Endothelial cell of umbilical vein (primary cell): ENCODE results near the gene VPS41. TPM values are rescaled to one million over a fixed set of nuclear protein-coding genes. Genes with fewer than 3 reads are reported as not detected.

ENCODE experiments used
- BruUV-seq: library from RNA; stranded (reverse); fragments of 400-500 nt; replicated peaks from 2 replicates; lab custom pipeline; 2021; lab: Mats Ljungman, UMichigan
- CTCF ChIA-PET: fragments of 300-600, 350-600 bp; sonication (Branson Sonifier 250); formaldehyde crosslinking; loops from one replicate; lab custom pipeline; 2021; ENCODE audit warnings: antibody characterized with exemption, inconsistent platforms; lab: Charles Lee
- POLR2A ChIA-PET: fragments of 300-600, 350-600 bp; sonication (Branson Sonifier 250); formaldehyde crosslinking; loops from one replicate; lab custom pipeline; 2021; ENCODE audit warnings: antibody characterized with exemption, inconsistent platforms; lab: Charles Lee
- DNase-seq: peaks from one replicate; pipeline ENCODE4 v3.0.0-alpha.2; 2011; ENCODE audit warnings: low read depth, low spot score
- FAIRE-seq: peaks from 2 replicates; lab custom pipeline; 2011; peaks lifted over from hg19 to GRCh38; lab: Jason Lieb, UNC
- H2AFZ ChIP-seq: 2 replicates; pipeline ENCODE4 v1.6.0; 2012; ENCODE audit warnings: low read depth, low read length, control low read depth, inconsistent platforms
- H3K27ac ChIP-seq: 2 replicates; pipeline ENCODE4 v1.5.1; 2011; ENCODE audit warnings: low read depth, mild to moderate bottlenecking, control low read depth, low read length, moderate library complexity; ENCODE audit not compliant: insufficient read depth
- H3K27me3 ChIP-seq, 2 experiments: 2 replicates each; pipeline versions ENCODE4 v1.6.0 to v1.6.1; 2011; ENCODE audit warnings: low read length in 2 of 2, mixed read lengths in 1 of 2; ENCODE audit not compliant: control insufficient read depth in 2 of 2, insufficient read depth in 2 of 2
- H3K36me3 ChIP-seq, 2 experiments: 2 replicates in 1 of 2; 3 replicates in 1 of 2; pipeline ENCODE4 v1.5.1; 2011; ENCODE audit warnings: low read length in 2 of 2, mild to moderate bottlenecking in 1 of 2, moderate library complexity in 1 of 2; ENCODE audit not compliant: control insufficient read depth in 2 of 2, insufficient read depth in 2 of 2; ENCODE audit errors: extremely low read depth in 1 of 2
- H3K4me1 ChIP-seq: 3 replicates; pipeline ENCODE4 v1.5.1; 2011; ENCODE audit warnings: mild to moderate bottlenecking, low read length; ENCODE audit not compliant: control insufficient read depth, insufficient read depth; ENCODE audit errors: extremely low read depth
- H3K4me2 ChIP-seq: 2 replicates; pipeline ENCODE4 v1.6.1; 2011; ENCODE audit warnings: low read length, control low read depth, mixed read lengths; ENCODE audit not compliant: insufficient read depth
- H3K4me3 ChIP-seq, 3 experiments: fragments of 200-600 bp in 1 of 3; sonication (generic), shearing (Covaris generic) in 1 of 3; replicated peaks in 1 of 3; 2 replicates each; pipeline ENCODE4 v1.5.1; 2011 to 2016; ENCODE audit warnings: control low read depth in 3 of 3, low read length in 3 of 3, mild to moderate bottlenecking in 2 of 3, inconsistent platforms in 1 of 3, low read depth in 1 of 3, moderate library complexity in 1 of 3; ENCODE audit not compliant: insufficient read depth in 1 of 3
- H3K79me2 ChIP-seq: 2 replicates; pipeline ENCODE4 v1.6.0; 2012; ENCODE audit warnings: low read length, inconsistent platforms; ENCODE audit not compliant: control insufficient read depth, insufficient read depth
- H3K9ac ChIP-seq: replicated peaks from 2 replicates; pipeline ENCODE3; 2011; ENCODE audit warnings: low read length, control low read depth; ENCODE audit not compliant: insufficient read depth; ENCODE audit errors: extremely low read depth
- H3K9me1 ChIP-seq: replicated peaks from 3 replicates; pipeline ENCODE4 v1.6.0; 2011; ENCODE audit warnings: mild to moderate bottlenecking, low read length; ENCODE audit not compliant: control insufficient read depth, insufficient read depth; ENCODE audit errors: extremely low read depth
- H3K9me3 ChIP-seq: replicated peaks from 2 replicates; pipeline ENCODE4 v1.5.1; 2012; ENCODE audit warnings: low read length, inconsistent platforms; ENCODE audit not compliant: control insufficient read depth, insufficient read depth
- H4K20me1 ChIP-seq: replicated peaks from 2 replicates; pipeline ENCODE3; 2011; ENCODE audit warnings: mild to moderate bottlenecking, low read length; ENCODE audit not compliant: control insufficient read depth, insufficient read depth; ENCODE audit errors: extremely low read depth
- EZH2 ChIP-seq: IDR thresholded peaks from 2 replicates; pipeline ENCODE4 v1.6.1; 2012; ENCODE audit warnings: borderline replicate concordance, low read depth, mild to moderate bottlenecking, moderate library complexity, low read length, inconsistent platforms; ENCODE audit not compliant: severe bottlenecking
- FOS ChIP-seq: IDR thresholded peaks from 2 replicates; pipeline ENCODE4 v1.6.1; 2011; ENCODE audit warnings: mild to moderate bottlenecking, low read length, moderate library complexity, borderline replicate concordance; ENCODE audit not compliant: insufficient read depth
- GATA2 ChIP-seq: IDR thresholded peaks from 2 replicates; pipeline ENCODE4 v1.7.0; 2011; ENCODE audit warnings: low read depth, mild to moderate bottlenecking, moderate library complexity, mixed read lengths, low read length; ENCODE audit not compliant: insufficient read length, insufficient read depth
- JUN ChIP-seq: IDR thresholded peaks from 2 replicates; pipeline ENCODE4 v1.6.1; 2011; ENCODE audit warnings: borderline replicate concordance, low read depth; ENCODE audit not compliant: insufficient read length, insufficient read depth
- MYC ChIP-seq: IDR thresholded peaks from one replicate; pipeline ENCODE4 v1.6.1; 2011; ENCODE audit warnings: mild to moderate bottlenecking, low read depth, low read length
- POLR2A ChIP-seq: IDR thresholded peaks from 2 replicates; pipeline ENCODE4 v1.6.1; 2012; ENCODE audit warnings: low read depth, mild to moderate bottlenecking, control low read depth, low read length
- POLR2AphosphoS5 ChIP-seq: IDR thresholded peaks from 2 replicates; pipeline ENCODE4 v1.6.1; 2012; ENCODE audit warnings: low read depth, mild to moderate bottlenecking, control low read depth, low read length, moderate library complexity; ENCODE audit not compliant: insufficient read depth
- dilution Hi-C: fragments of 300-500 bp; cut with MboI; formaldehyde crosslinking; loops from one replicate; pipeline ENCODE4 v1.15.0; 2019; ENCODE audit warnings: low sequenced_read_pairs; ENCODE audit not compliant: extremely low pct_ligation_motif_present
- intact Hi-C: fragments of 100-400 bp; cut with micrococcal nuclease; formaldehyde crosslinking; loops from one replicate; pipeline ENCODE4 v1.10.0; 2022
- polyA plus RNA-seq, 4 experiments: library from polyadenylated mRNA; depleted of rRNA in 3 of 4; stranded (reverse) in 3 of 4; unstranded in 1 of 4; fragments of >200 nt; gene quantifications; 2 replicates each; pipeline versions ENCODE4 v1.2.1 to v1.2.3, GENCODE V29; 2011 to 2012; ENCODE audit warnings: missing spikeins in 1 of 4
- total RNA-seq: library from RNA; stranded (reverse); gene quantifications from 2 replicates; pipeline ENCODE4 v1.2.3, GENCODE V29; 2021
- TF ChIP-seq, protein P1 (sequence below): IDR thresholded peaks from 2 replicates; pipeline ENCODE4 v1.6.1; 2011; ENCODE audit not compliant: insufficient read depth, insufficient read length
- TF ChIP-seq, protein P2 (sequence below), 2 donors: IDR thresholded peaks; 1 replicate in 1 of 2; 2 replicates in 1 of 2; pipeline ENCODE4 v1.5.1; 2011; ENCODE audit warnings: low read length in 2 of 2, mild to moderate bottlenecking in 2 of 2, moderate library complexity in 2 of 2, control low read depth in 1 of 2, inconsistent platforms in 1 of 2, low read depth in 1 of 2; ENCODE audit not compliant: insufficient read depth in 1 of 2; ENCODE audit errors: extremely low read depth in 1 of 2

The VPS41 gene
- total and polyA plus RNA-seq, 2 donors (not counting 3 experiments of a cell fraction or from before 2014, with no cell fraction given): 14.3 to 79.8 TPM

DNA sequence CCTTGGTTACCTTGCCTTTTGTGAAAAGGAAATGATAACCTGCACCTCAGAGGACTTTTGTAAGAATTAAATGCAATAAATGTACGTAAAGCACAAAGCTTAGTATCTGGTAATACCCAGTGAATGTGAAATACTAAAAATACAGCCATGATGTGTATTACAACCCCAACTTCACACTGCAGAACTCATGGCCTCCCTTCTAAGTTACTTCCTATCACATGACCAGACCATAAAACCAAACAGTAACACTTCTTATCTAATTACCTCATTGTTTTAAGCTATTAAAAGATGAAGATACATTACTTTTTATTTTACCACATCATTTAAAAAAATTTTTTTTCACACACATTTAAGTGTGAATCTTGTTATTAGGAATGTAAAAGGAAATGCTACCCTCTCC lies 29.0 kb downstream of the VPS41 start:
- DNase-seq: no peak
- Histone ChIP-seq H3K9me3 (no peaks in the 10 kb centered on the region), H3K27me3 (no peaks in the 10 kb centered on the region), H3K4me2 (no peak overlapping the region), H3K9me1 (no peaks in the 10 kb centered on the region), H4K20me1 (no peaks in the 10 kb centered on the region), H3K4me3 (no peak overlapping the region), H3K4me1 (peaks cover 5% of the 10 kb centered on the region), H3K36me3 (no peaks in the 10 kb centered on the region), H3K79me2 (no peaks in the 10 kb centered on the region), H3K9ac (no peak overlapping the region), H2AFZ (no peak overlapping the region), H3K27ac (no peak overlapping the region)
- TF ChIP-seq MYC: no peak
- TF ChIP-seq, protein P1, sequence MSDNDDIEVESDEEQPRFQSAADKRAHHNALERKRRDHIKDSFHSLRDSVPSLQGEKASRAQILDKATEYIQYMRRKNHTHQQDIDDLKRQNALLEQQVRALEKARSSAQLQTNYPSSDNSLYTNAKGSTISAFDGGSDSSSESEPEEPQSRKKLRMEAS: no peak
- no peak for TF ChIP-seq POLR2AphosphoS5
- no peak for TF ChIP-seq FOS
- intact Hi-C loops: no loop called here
- dilution Hi-C loops: no loop called here
- CTCF ChIA-PET: interaction anchor here (0.6 to 1.8 kb wide), 3 partner anchors 10 to 41 kb away, joined by 3 to 7 read pairs (median 3); no protein-coding TSS in a partner anchor
- POLR2A ChIA-PET: no interaction called here
- BruUV-seq: no TSS peak
- no peak for FAIRE-seq

DNA sequence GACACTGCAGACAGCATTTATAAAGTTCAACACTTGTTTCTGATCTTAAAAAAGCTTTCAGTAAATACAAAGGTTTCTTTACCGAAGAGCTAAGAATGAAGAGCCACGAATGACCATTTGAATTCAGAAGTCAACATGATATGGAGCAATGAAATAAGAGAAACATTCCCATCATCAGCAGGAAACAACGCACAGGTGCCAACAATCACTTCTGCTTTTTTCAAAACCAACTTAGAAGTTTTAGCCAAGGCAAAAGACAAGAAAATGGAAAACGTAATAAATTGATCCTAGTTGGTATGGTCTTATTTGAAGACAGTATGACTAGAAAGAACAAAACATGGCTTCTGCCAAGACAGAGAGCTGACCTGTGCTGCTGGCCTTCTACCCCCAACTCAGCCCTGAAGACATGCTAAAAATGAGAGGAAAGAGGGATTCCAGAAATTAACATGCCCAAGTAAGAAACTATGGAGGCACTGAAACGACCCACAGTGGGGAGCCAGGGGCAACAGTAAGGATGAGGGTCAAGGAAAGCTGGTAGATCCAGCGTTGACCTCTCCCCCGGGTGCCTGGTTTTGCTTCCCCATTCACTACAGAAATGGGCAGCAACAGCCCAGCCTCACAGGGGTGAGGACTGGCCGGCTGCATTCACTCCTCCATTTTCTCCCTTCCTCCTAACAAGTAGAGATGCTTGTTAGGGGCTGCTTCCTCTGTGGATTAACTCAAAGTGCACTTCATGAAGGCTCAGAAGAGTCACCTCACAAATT lies 30.1 kb downstream of the VPS41 start:
- Histone ChIP-seq H4K20me1 (no peaks in the 10 kb centered on the region), H3K4me3 (no peak overlapping the region), H3K4me1 (peaks cover 2% of the 10 kb centered on the region), H3K79me2 (no peaks in the 10 kb centered on the region), H3K9ac (no peak overlapping the region), H3K9me3 (no peaks in the 10 kb centered on the region), H3K9me1 (no peaks in the 10 kb centered on the region), H3K27ac (no peak overlapping the region), H3K27me3 (no peaks in the 10 kb centered on the region), H3K36me3 (no peaks in the 10 kb centered on the region), H3K4me2 (no peak overlapping the region), H2AFZ (no peak overlapping the region)
- ChIA-PET CTCF (no interaction called here), POLR2A (no interaction called here)
- BruUV-seq: no TSS peak
- DNase-seq (no peak), FAIRE-seq (no peak)
- TF ChIP-seq, protein P1: no peak
- no peak for TF ChIP-seq FOS
- TF ChIP-seq POLR2A: no peak
- no peak for TF ChIP-seq GATA2
- TF ChIP-seq MYC: no peak
- no peak for TF ChIP-seq EZH2
- no peak for TF ChIP-seq JUN
- no peak for TF ChIP-seq POLR2AphosphoS5
- TF ChIP-seq, protein P2, sequence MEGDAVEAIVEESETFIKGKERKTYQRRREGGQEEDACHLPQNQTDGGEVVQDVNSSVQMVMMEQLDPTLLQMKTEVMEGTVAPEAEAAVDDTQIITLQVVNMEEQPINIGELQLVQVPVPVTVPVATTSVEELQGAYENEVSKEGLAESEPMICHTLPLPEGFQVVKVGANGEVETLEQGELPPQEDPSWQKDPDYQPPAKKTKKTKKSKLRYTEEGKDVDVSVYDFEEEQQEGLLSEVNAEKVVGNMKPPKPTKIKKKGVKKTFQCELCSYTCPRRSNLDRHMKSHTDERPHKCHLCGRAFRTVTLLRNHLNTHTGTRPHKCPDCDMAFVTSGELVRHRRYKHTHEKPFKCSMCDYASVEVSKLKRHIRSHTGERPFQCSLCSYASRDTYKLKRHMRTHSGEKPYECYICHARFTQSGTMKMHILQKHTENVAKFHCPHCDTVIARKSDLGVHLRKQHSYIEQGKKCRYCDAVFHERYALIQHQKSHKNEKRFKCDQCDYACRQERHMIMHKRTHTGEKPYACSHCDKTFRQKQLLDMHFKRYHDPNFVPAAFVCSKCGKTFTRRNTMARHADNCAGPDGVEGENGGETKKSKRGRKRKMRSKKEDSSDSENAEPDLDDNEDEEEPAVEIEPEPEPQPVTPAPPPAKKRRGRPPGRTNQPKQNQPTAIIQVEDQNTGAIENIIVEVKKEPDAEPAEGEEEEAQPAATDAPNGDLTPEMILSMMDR (IDR thresholded peaks at IDR 0.05; ENCODE audit: extremely low read depth in 1 of 2, insufficient read depth in 1 of 2, low read depth in 1 of 2, low read length in 2 of 2): no peak
- dilution Hi-C loops: no loop called here
- intact Hi-C loops: no loop called here
